ENCODE results near the gene PLXNC1.

GRCh38 chr12:94227066-94227465 is 78.7 kb downstream of the PLXNC1 start:
- TF ChIP-seq GATA2 (IDR thresholded peaks at IDR 0.05; ENCODE audit: low read depth, low read length) (no peak), GATA3 (IDR thresholded peaks at IDR 0.05; ENCODE audit: low read depth, low read length) (no peak)
